Type B pancreatic cell (in vitro differentiated cells): ENCODE data around the gene CFDP1. TPM values are rescaled to one million over a fixed set of nuclear protein-coding genes. Genes with fewer than 3 reads are reported as not detected.

Experiments
- DNase-seq: peaks from one replicate; pipeline ENCODE4 v3.0.0; 2021; ENCODE audit warnings: mixed read lengths; ENCODE audit not compliant: unreplicated experiment; ENCODE audit errors: extremely low spot score
- H3K27ac Mint-ChIP-seq: 2 replicates; pipeline ENCODE4 v1.8.0; 2021; ENCODE audit warnings: mild to moderate bottlenecking, mixed read lengths
- H3K27me3 Mint-ChIP-seq: 2 replicates; pipeline ENCODE4 v1.8.0; 2021; ENCODE audit warnings: mixed read lengths
- H3K36me3 Mint-ChIP-seq: 2 replicates; pipeline ENCODE4 v1.8.0; 2021; ENCODE audit warnings: mixed read lengths
- H3K4me1 Mint-ChIP-seq: one replicate; pipeline ENCODE4 v1.8.0; 2021; ENCODE audit warnings: mixed read lengths; ENCODE audit not compliant: unreplicated experiment
- H3K4me3 Mint-ChIP-seq: 2 replicates; pipeline ENCODE4 v1.8.0; 2021; ENCODE audit warnings: mild to moderate bottlenecking, mixed read lengths
- H3K9me3 Mint-ChIP-seq: 2 replicates; pipeline ENCODE4 v1.8.0; 2021; ENCODE audit warnings: mixed read lengths
- total RNA-seq: library from RNA; stranded (reverse); gene quantifications from 2 replicates; pipeline ENCODE4 v1.2.1, GENCODE V29; 2021; ENCODE audit warnings: low replicate concordance
- TF ChIP-seq, protein P1 (sequence below): fragments of 200-600 bp; sonication (generic); conservative IDR thresholded peaks from 2 replicates; pipeline ENCODE4 v1.5.0; 2021; ENCODE audit warnings: antibody characterized with exemption, mild to moderate bottlenecking

CFDP1 gene
- total RNA-seq, 1 donor from 2014 or later: 84.9 TPM

DNA sequence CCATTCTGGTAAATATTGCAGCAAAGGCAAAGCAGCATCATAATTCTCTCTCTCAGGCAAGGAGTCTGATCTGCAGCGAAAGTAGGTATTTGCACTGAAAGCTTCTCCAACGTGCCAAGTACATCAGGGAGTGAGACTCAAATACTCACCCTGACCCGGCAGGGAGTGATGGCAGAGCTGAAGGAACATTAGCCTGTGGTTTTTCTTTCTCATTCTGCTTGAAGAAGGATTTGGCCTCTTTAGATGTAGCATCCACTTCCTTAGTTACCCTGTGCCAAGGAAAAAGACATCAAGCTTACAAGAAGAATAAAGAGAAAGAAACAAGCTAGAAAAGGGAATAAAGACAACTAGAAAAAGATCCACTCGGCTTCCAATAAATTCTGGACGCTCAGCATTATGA is 38.4 kb downstream of the CFDP1 start:
- H3K4me1 Mint-ChIP-seq: peaks cover 7% of the 10 kb centered on the region
- H3K27me3 Mint-ChIP-seq: no peaks in the 10 kb centered on the region
- no peak overlapping the region for H3K4me3 Mint-ChIP-seq
- H3K36me3 Mint-ChIP-seq: peaks cover 31% of the 10 kb centered on the region
- DNase-seq: no peak
- TF ChIP-seq, protein P1, sequence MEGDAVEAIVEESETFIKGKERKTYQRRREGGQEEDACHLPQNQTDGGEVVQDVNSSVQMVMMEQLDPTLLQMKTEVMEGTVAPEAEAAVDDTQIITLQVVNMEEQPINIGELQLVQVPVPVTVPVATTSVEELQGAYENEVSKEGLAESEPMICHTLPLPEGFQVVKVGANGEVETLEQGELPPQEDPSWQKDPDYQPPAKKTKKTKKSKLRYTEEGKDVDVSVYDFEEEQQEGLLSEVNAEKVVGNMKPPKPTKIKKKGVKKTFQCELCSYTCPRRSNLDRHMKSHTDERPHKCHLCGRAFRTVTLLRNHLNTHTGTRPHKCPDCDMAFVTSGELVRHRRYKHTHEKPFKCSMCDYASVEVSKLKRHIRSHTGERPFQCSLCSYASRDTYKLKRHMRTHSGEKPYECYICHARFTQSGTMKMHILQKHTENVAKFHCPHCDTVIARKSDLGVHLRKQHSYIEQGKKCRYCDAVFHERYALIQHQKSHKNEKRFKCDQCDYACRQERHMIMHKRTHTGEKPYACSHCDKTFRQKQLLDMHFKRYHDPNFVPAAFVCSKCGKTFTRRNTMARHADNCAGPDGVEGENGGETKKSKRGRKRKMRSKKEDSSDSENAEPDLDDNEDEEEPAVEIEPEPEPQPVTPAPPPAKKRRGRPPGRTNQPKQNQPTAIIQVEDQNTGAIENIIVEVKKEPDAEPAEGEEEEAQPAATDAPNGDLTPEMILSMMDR: no peak
- no peak overlapping the region for H3K27ac Mint-ChIP-seq
- H3K9me3 Mint-ChIP-seq: no peaks in the 10 kb centered on the region

DNA sequence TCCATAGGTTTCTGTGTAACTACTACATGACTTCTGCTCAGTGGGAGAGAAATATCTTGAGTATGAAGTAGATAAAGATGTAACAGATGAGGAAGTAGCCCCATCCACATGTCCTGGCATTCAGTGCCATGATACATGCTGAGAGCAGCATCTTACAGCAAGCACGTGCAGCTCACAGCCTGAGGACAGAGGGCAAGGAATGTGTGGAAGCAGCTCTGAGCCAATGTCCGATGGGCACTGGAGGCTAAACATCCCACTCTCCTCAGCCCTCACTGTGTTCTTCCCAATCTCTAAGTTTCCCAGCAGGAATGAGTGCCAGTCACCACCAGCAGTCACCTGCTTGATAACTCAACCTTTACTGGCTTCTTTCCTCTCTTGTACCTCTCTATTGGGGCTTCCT is 40.4 kb downstream of the CFDP1 start:
- DNase-seq: no peak
- TF ChIP-seq, protein P1: no peak
- H3K27me3 Mint-ChIP-seq: no peaks in the 10 kb centered on the region
- no peak overlapping the region for H3K27ac Mint-ChIP-seq
- H3K4me3 Mint-ChIP-seq: no peak overlapping the region
- peaks cover 7% of the 10 kb centered on the region for H3K4me1 Mint-ChIP-seq
- peaks cover 27% of the 10 kb centered on the region for H3K36me3 Mint-ChIP-seq
- no peaks in the 10 kb centered on the region for H3K9me3 Mint-ChIP-seq

DNA sequence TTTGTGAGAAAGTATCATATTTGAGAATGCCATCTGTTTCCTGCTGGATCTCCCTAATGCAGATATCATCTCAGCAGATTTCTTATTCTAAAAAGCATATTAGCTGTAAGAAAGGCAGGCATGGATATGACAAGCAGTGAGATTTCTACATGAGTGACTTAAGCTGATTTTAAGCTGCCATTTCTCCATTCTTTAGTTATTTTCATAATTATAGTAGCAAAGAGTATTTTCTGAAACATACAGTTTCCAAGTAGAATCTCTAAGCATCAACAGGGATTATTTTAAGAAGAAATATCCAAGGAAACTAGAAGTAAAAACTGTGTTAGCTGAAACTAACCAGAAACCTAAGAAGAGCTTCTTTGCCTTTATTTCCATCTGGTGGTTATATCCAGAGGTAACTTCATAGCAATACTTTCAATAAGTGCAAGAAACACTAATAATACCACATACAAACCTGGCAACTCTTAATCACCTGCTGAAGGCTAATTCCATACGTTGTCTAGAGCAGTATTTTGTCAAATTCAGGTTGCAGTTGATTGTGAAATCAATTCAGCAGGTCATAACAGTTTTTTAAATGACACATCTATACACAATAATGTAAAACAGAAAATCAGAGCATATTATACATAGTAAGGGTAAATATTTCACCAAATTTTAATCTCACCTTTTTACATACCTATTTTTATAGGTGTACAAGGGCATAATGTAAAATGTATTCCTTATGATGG is 42.2 kb downstream of the CFDP1 start:
- TF ChIP-seq, protein P1: no peak
- Mint-ChIP-seq H3K4me3 (no peak overlapping the region), H3K27ac (no peak overlapping the region), H3K4me1 (peaks cover 7% of the 10 kb centered on the region), H3K27me3 (no peaks in the 10 kb centered on the region), H3K9me3 (no peaks in the 10 kb centered on the region), H3K36me3 (peaks cover 24% of the 10 kb centered on the region)
- no peak for DNase-seq

DNA sequence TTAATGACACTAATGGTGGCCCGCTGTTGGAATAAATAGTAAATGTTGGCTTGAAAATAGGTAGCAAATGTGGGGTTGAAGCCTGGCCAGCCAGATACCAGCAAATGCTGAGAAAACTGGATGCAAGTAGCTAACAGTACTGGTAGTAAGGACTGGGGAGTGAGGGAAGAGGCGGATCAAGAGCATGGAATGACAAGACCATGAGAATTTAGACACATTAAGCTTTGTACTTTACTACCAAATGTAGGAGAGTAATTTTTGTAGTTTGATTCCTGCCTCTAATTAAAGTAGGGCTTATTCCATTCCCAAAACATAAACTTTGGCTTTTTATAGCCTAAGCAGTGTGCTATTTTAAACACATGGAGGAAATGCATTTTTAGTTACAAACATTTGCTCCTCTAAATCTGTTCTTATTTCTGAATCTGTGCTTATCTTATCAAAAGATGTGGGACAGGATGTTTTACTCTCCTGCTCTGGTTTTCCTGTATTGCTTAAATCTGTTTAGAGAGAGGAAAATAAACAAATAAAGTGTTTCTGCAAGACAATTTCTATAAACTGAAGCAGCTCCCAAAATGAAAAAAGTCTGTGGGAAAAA is 44.1 kb downstream of the CFDP1 start:
- DNase-seq: no peak
- no peak overlapping the region for H3K4me3 Mint-ChIP-seq
- peaks cover 20% of the 10 kb centered on the region for H3K36me3 Mint-ChIP-seq
- H3K4me1 Mint-ChIP-seq: peaks cover 7% of the 10 kb centered on the region
- no peaks in the 10 kb centered on the region for H3K9me3 Mint-ChIP-seq
- TF ChIP-seq, protein P1: no peak
- H3K27ac Mint-ChIP-seq: no peak overlapping the region
- H3K27me3 Mint-ChIP-seq: no peaks in the 10 kb centered on the region

DNA sequence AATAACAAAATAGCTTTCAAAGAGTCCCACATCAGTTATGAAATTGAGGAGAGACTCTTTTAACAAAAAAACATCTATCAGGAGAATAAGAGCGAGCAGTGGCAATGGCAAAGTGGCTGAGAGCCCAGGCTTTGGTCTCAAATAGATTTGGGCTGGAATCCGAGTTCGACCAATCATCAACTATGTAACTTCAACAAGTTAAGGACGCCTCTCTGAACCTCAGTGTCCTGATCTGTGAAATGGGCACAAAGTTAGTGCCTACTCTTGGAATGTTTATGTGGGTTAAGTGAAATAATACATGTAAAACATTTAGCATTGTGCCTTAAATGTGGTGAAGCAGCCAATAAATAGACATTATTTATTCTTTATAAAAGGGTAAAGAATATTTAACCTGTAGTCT is 45.4 kb downstream of the CFDP1 start:
- no peaks in the 10 kb centered on the region for H3K9me3 Mint-ChIP-seq
- H3K4me3 Mint-ChIP-seq: no peak overlapping the region
- no peaks in the 10 kb centered on the region for H3K27me3 Mint-ChIP-seq
- H3K36me3 Mint-ChIP-seq: peaks cover 12% of the 10 kb centered on the region
- DNase-seq: no peak
- H3K4me1 Mint-ChIP-seq: peaks cover 7% of the 10 kb centered on the region
- no peak overlapping the region for H3K27ac Mint-ChIP-seq
- TF ChIP-seq, protein P1: no peak
